GM21526 (cell line): Measurements from ENCODE around the gene OPN1SW.

Experiments
- ATAC-seq: cut with Tn5 transposase; IDR thresholded peaks from one replicate; pipeline ENCODE4 v1.9.1; 2021; ENCODE audit warnings: moderate library complexity; ENCODE audit not compliant: unreplicated experiment, low FRiP score

The OPN1SW gene

GRCh38 chr7:128737441-128737840 is 38.2 kb downstream of the OPN1SW start:
- ATAC-seq, result no peak

- ATAC-seq, result no peak
Measured at GRCh38 chr7:128735436-128735835, 40.2 kb downstream of the OPN1SW start.

- no peak for ATAC-seq
Measured at GRCh38 chr7:128734890-128735289, 40.7 kb downstream of the OPN1SW start.

GRCh38 chr7:128733278-128733645 is 42.3 kb downstream of the OPN1SW start:
- no peak for ATAC-seq

- no peak for ATAC-seq
Measured at GRCh38 chr7:128732521-128733277, 42.9 kb downstream of the OPN1SW start.

- no peak for ATAC-seq
Measured at GRCh38 chr7:128731184-128731583, 44.4 kb downstream of the OPN1SW start.

- ATAC-seq, result no peak
Measured at GRCh38 chr7:128729494-128729893, 46.1 kb downstream of the OPN1SW start.

GRCh38 chr7:128728598-128728997 is 47.0 kb downstream of the OPN1SW start:
- ATAC-seq, result no peak

- ATAC-seq, result no peak
Measured at GRCh38 chr7:128727239-128727638, 48.4 kb downstream of the OPN1SW start.

- no peak for ATAC-seq
Measured at GRCh38 chr7:128726737-128727072, 48.9 kb downstream of the OPN1SW start.

GRCh38 chr7:128726059-128726736 is 49.4 kb downstream of the OPN1SW start:
- ATAC-seq, result no peak

GRCh38 chr7:128725531-128725930 is 50.1 kb downstream of the OPN1SW start:
- no peak for ATAC-seq

GRCh38 chr7:128724743-128725142 is 50.9 kb downstream of the OPN1SW start:
- ATAC-seq, result no peak
